A172 (cell line): Measurements from ENCODE around the gene NEK8. TPM values are rescaled to one million over a fixed set of nuclear protein-coding genes. Genes with fewer than 3 reads are reported as not detected.
A peak's percentile ranks its signal among the peaks of the same experiment; 100 is the strongest.

ENCODE experiments used
- DNase-seq: peaks from one replicate; pipeline ENCODE4 v3.0.0-alpha.2; 2015; ENCODE audit warnings: low spot score
- total RNA-seq: library from RNA; depleted of rRNA; stranded (reverse); fragments of >200 nt; shearing (Covaris generic); gene quantifications from 2 replicates; pipeline ENCODE4 v1.2.3, GENCODE V29; 2014; rRNA removed

NEK8 gene
- 1.5 and 2.5 TPM in 2 replicates for total RNA-seq

- DNase-seq: peak; percentile 97
Observed at GRCh38 chr17:28728364-28729200, at the start of gene NEK8. Gene NEK8, plus strand, starts transcription at chr17:28728788. Its CDS starts 26 bp downstream, at chr17:28728814.

- DNase-seq: no peak
Observed at GRCh38 chr17:28682655-28683054, 45.9 kb upstream of the NEK8 start.

GRCh38 chr17:28684963-28685362, 43.6 kb upstream of the NEK8 start:
- peak; percentile 59 for DNase-seq

- DNase-seq: no peak
Observed at GRCh38 chr17:28685366-28685765, 43.2 kb upstream of the NEK8 start.

GRCh38 chr17:28686296-28686695, 42.3 kb upstream of the NEK8 start:
- no peak for DNase-seq

GRCh38 chr17:28688481-28688880, 40.1 kb upstream of the NEK8 start:
- no peak for DNase-seq

- no peak for DNase-seq
Observed at GRCh38 chr17:28689011-28689410, 39.6 kb upstream of the NEK8 start.

- DNase-seq: no peak
Observed at GRCh38 chr17:28693869-28694268, 34.7 kb upstream of the NEK8 start.

GRCh38 chr17:28698253-28698941, 30.2 kb upstream of the NEK8 start:
- DNase-seq: no peak

- DNase-seq: no peak
Observed at GRCh38 chr17:28700278-28700677, 28.3 kb upstream of the NEK8 start.

- DNase-seq: no peak
Observed at GRCh38 chr17:28700830-28701492, 27.6 kb upstream of the NEK8 start.

GRCh38 chr17:28702026-28702751, 26.4 kb upstream of the NEK8 start:
- DNase-seq: no peak

- no peak for DNase-seq
Observed at GRCh38 chr17:28702752-28703150, 25.8 kb upstream of the NEK8 start.

GRCh38 chr17:28703552-28704218, 24.9 kb upstream of the NEK8 start:
- no peak for DNase-seq

GRCh38 chr17:28704219-28704858, 24.2 kb upstream of the NEK8 start:
- DNase-seq: no peak

- no peak for DNase-seq
Observed at GRCh38 chr17:28705074-28705659, 23.4 kb upstream of the NEK8 start.

GRCh38 chr17:28705728-28706334, 22.8 kb upstream of the NEK8 start:
- no peak for DNase-seq

GRCh38 chr17:28706471-28707338, 21.9 kb upstream of the NEK8 start:
- DNase-seq: no peak

- no peak for DNase-seq
Observed at GRCh38 chr17:28707339-28707720, 21.3 kb upstream of the NEK8 start.
